Neural cell (in vitro differentiated cells): ENCODE data around the gene UNC5B. TPM values are rescaled to one million over a fixed set of nuclear protein-coding genes. Genes with fewer than 3 reads are reported as not detected.
A peak's percentile ranks its signal among the peaks of the same experiment; 100 is the strongest.
"Not testable (repeated sequence)": the region's sequence is repeated elsewhere in the genome, so short reads cannot be mapped to it uniquely, and the experiment has no call there.

ENCODE experiments used
- H2AFZ ChIP-seq: fragments of 200-600, 300-800 bp; sonication (generic), shearing (Covaris generic); 2 replicates; pipeline ENCODE4 v1.6.0; 2014; ENCODE audit warnings: low read depth, mild to moderate bottlenecking, antibody characterized with exemption, low read length, moderate library complexity
- H3F3A ChIP-seq: fragments of 200-600 bp; shearing (Covaris generic); 2 replicates; pipeline ENCODE4 v1.6.1; 2016; ENCODE audit warnings: mild to moderate bottlenecking, moderate library complexity, mixed read lengths, antibody characterized with exemption, low read length; ENCODE audit not compliant: insufficient read depth, poor library complexity, severe bottlenecking
- H3K27ac ChIP-seq: fragments of 200-600, 300-800 bp; sonication (generic), shearing (Covaris generic); 2 replicates; pipeline ENCODE4 v1.5.1; 2014; ENCODE audit warnings: mild to moderate bottlenecking, low read length, moderate library complexity
- H3K27me3 ChIP-seq: fragments of 300-800, 200-600 bp; sonication (generic), shearing (Covaris generic); 2 replicates; pipeline ENCODE4 v1.6.0; 2014; ENCODE audit warnings: mild to moderate bottlenecking, low read depth, low read length, moderate library complexity; ENCODE audit not compliant: insufficient read depth
- H3K36me3 ChIP-seq: fragments of 300-800, 200-600 bp; sonication (generic), shearing (Covaris generic); 2 replicates; pipeline ENCODE4 v1.5.1; 2014; ENCODE audit warnings: mild to moderate bottlenecking, antibody characterized with exemption, low read length, moderate library complexity; ENCODE audit not compliant: insufficient read depth
- H3K4me2 ChIP-seq: fragments of 300-800, 200-600 bp; sonication (generic), shearing (Covaris generic); 2 replicates; pipeline ENCODE4 v1.6.0; 2014; ENCODE audit warnings: mild to moderate bottlenecking, low read length
- H3K4me3 ChIP-seq: fragments of 300-800, 200-600 bp; sonication (generic), shearing (Covaris generic); 2 replicates; pipeline ENCODE4 v1.5.1; 2014; ENCODE audit warnings: mild to moderate bottlenecking, low read length, moderate library complexity
- H3K79me2 ChIP-seq: fragments of 200-600 bp; shearing (Covaris generic); replicated peaks from 2 replicates; pipeline ENCODE4 v1.6.0; 2014; ENCODE audit warnings: mild to moderate bottlenecking, low read length, moderate library complexity; ENCODE audit not compliant: insufficient read depth
- H3K9ac ChIP-seq: fragments of 300-800, 200-600 bp; sonication (generic), shearing (Covaris generic); 2 replicates; pipeline ENCODE4 v1.6.1; 2016; ENCODE audit warnings: mild to moderate bottlenecking, low read length, mixed read lengths
- H3K9me2 ChIP-seq: fragments of 200-600 bp; shearing (Covaris generic); 2 replicates; pipeline ENCODE4 v1.6.1; 2016; ENCODE audit warnings: mild to moderate bottlenecking, low read length, mixed read lengths; ENCODE audit not compliant: insufficient read depth
- H3K9me3 ChIP-seq: fragments of 200-600, 300-800 bp; sonication (generic), shearing (Covaris generic); 2 replicates; pipeline ENCODE4 v1.6.1; 2016; ENCODE audit warnings: mild to moderate bottlenecking, mixed run types, low read length, moderate library complexity, mixed read lengths
- H4K20me1 ChIP-seq: fragments of 200-600 bp; shearing (Covaris generic); 2 replicates; pipeline ENCODE4 v1.6.1; 2016; ENCODE audit warnings: mild to moderate bottlenecking, mixed run types; ENCODE audit not compliant: insufficient read depth
- EP300 ChIP-seq: fragments of 450-650 bp; conservative IDR thresholded peaks from 2 replicates; pipeline ENCODE4 v1.6.1; 2014; ENCODE audit warnings: antibody characterized with exemption, mild to moderate bottlenecking, moderate library complexity; ENCODE audit not compliant: poor library complexity, severe bottlenecking
- EZH2 ChIP-seq: fragments of 200-600, 300-800 bp; shearing (Covaris generic), sonication (generic); IDR thresholded peaks from 2 replicates; pipeline ENCODE4 v1.6.1; 2014; ENCODE audit warnings: antibody characterized with exemption, low read length, borderline replicate concordance, mild to moderate bottlenecking; ENCODE audit not compliant: insufficient read depth, poor library complexity, severe bottlenecking
- MXI1 ChIP-seq: fragments of 450-650 bp; conservative IDR thresholded peaks from 2 replicates; pipeline ENCODE4 v1.6.1; 2014; ENCODE audit warnings: antibody characterized with exemption, mild to moderate bottlenecking; ENCODE audit not compliant: poor library complexity, severe bottlenecking
- POLR2AphosphoS5 ChIP-seq: IDR thresholded peaks from 2 replicates; pipeline ENCODE4 v1.6.1; 2012
- RAD21 ChIP-seq: fragments of 450-650 bp; conservative IDR thresholded peaks from 2 replicates; pipeline ENCODE4 v1.6.1; 2014; ENCODE audit warnings: antibody characterized with exemption, mild to moderate bottlenecking, moderate library complexity
- SMC3 ChIP-seq: fragments of 450-650 bp; conservative IDR thresholded peaks from 2 replicates; pipeline ENCODE4 v1.6.1; 2014; ENCODE audit warnings: antibody characterized with exemption, mild to moderate bottlenecking, moderate library complexity; ENCODE audit not compliant: poor library complexity
- TAF1 ChIP-seq: IDR thresholded peaks from 2 replicates; pipeline ENCODE4 v1.6.1; 2012; ENCODE audit warnings: low read depth
- polyA plus RNA-seq: library from polyadenylated mRNA; depleted of rRNA; stranded (reverse); fragments of >200 nt; gene quantifications from 2 replicates; pipeline ENCODE4 v1.2.3, GENCODE V29; 2014
- TF ChIP-seq, protein P1 (sequence below): fragments of 450-650 bp; IDR thresholded peaks from 2 replicates; pipeline ENCODE4 v1.5.1; 2014; ENCODE audit warnings: antibody characterized with exemption, mild to moderate bottlenecking, moderate library complexity; ENCODE audit not compliant: poor library complexity, severe bottlenecking
- TF ChIP-seq, protein P2 (sequence below): IDR thresholded peaks from 2 replicates; pipeline ENCODE4 v1.6.1; 2012; ENCODE audit warnings: borderline replicate concordance

Gene UNC5B
- polyA plus RNA-seq, 1 donor from 2014 or later, result 2.0 TPM

DNA sequence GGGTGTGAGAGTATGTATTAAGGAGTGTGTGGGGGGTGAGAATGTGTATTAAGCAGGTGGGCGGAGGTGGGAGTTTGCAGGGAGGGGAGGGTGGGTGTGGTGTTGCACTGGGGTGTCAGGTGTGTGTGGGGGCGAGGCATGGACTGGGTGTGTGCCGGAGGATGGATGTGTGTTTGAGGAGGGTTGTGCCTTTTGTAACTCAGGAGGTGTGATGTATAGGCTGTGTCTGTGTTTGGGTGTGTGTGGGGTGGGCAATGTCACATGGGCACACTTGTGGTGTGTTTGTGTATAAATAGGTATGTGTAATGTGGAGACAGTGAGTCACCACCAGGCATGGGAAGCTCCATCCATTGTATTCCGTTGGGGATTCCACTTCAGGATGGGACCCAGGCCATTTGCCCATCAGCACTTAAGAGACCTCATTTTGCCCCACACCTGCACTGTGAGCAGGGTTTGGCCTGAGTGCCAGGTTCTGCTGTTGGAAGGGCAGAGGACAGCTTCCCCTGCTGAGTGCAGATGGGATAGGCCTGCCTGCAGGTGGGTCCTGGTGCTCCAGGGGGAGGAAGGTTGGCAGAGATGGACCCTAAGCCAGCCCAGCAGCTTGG lies 5.8 kb downstream of the UNC5B start:
- Histone ChIP-seq H3K9me3 (no peaks in the 10 kb centered on the region), H3K79me2 (no peaks in the 10 kb centered on the region), H3K4me2 (no peak overlapping the region), H4K20me1 (no peaks in the 10 kb centered on the region), H3F3A (peaks cover 7% of the 10 kb centered on the region), H3K27me3 (peaks cover 42% of the 10 kb centered on the region), H3K27ac (no peak overlapping the region), H3K9ac (no peak overlapping the region), H3K36me3 (no peaks in the 10 kb centered on the region), H3K9me2 (no peaks in the 10 kb centered on the region), H2AFZ (no peak overlapping the region), H3K4me3 (peak overlapping the region; percentile 61)
- TF ChIP-seq SMC3, result no peak
- no peak for TF ChIP-seq RAD21
- TF ChIP-seq EZH2, result no peak
- TF ChIP-seq MXI1, result no peak
- TF ChIP-seq, protein P1, sequence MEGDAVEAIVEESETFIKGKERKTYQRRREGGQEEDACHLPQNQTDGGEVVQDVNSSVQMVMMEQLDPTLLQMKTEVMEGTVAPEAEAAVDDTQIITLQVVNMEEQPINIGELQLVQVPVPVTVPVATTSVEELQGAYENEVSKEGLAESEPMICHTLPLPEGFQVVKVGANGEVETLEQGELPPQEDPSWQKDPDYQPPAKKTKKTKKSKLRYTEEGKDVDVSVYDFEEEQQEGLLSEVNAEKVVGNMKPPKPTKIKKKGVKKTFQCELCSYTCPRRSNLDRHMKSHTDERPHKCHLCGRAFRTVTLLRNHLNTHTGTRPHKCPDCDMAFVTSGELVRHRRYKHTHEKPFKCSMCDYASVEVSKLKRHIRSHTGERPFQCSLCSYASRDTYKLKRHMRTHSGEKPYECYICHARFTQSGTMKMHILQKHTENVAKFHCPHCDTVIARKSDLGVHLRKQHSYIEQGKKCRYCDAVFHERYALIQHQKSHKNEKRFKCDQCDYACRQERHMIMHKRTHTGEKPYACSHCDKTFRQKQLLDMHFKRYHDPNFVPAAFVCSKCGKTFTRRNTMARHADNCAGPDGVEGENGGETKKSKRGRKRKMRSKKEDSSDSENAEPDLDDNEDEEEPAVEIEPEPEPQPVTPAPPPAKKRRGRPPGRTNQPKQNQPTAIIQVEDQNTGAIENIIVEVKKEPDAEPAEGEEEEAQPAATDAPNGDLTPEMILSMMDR, result no peak
- TF ChIP-seq, protein P2, sequence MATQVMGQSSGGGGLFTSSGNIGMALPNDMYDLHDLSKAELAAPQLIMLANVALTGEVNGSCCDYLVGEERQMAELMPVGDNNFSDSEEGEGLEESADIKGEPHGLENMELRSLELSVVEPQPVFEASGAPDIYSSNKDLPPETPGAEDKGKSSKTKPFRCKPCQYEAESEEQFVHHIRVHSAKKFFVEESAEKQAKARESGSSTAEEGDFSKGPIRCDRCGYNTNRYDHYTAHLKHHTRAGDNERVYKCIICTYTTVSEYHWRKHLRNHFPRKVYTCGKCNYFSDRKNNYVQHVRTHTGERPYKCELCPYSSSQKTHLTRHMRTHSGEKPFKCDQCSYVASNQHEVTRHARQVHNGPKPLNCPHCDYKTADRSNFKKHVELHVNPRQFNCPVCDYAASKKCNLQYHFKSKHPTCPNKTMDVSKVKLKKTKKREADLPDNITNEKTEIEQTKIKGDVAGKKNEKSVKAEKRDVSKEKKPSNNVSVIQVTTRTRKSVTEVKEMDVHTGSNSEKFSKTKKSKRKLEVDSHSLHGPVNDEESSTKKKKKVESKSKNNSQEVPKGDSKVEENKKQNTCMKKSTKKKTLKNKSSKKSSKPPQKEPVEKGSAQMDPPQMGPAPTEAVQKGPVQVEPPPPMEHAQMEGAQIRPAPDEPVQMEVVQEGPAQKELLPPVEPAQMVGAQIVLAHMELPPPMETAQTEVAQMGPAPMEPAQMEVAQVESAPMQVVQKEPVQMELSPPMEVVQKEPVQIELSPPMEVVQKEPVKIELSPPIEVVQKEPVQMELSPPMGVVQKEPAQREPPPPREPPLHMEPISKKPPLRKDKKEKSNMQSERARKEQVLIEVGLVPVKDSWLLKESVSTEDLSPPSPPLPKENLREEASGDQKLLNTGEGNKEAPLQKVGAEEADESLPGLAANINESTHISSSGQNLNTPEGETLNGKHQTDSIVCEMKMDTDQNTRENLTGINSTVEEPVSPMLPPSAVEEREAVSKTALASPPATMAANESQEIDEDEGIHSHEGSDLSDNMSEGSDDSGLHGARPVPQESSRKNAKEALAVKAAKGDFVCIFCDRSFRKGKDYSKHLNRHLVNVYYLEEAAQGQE, result no peak
- no peak for TF ChIP-seq POLR2AphosphoS5
- no peak for TF ChIP-seq TAF1
- no peak for TF ChIP-seq EP300

DNA sequence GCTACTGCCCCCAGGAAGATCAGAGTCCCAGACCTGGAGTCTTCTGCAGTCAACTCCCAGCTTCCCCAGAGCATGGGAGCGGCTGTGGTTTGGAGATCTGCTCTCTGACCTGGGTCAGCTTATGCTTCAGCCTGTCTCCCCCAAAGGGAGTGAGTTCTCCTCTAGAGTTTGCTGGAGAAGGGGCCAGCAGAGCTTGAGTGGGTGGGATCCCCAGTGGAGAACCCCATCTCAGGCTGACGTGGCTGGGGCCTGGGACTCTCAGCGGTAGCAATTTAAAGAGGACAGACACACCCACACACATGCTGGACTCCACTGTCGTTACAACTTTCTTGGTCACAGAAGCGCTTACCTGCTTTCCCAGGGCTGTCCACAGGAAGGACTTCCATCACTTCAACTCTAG lies 6.3 kb downstream of the UNC5B start:
- Histone ChIP-seq H3K9me2 (no peaks in the 10 kb centered on the region), H3K27me3 (peaks cover 42% of the 10 kb centered on the region), H3K4me3 (no peak overlapping the region), H3K4me2 (no peak overlapping the region), H3K9me3 (no peaks in the 10 kb centered on the region), H3K27ac (no peak overlapping the region), H2AFZ (no peak overlapping the region), H3K36me3 (no peaks in the 10 kb centered on the region), H4K20me1 (no peaks in the 10 kb centered on the region), H3K9ac (no peak overlapping the region), H3F3A (peaks cover 7% of the 10 kb centered on the region), H3K79me2 (no peaks in the 10 kb centered on the region)
- TF ChIP-seq TAF1 (no peak), SMC3 (no peak), EP300 (no peak), MXI1 (no peak), POLR2AphosphoS5 (no peak), RAD21 (no peak), EZH2 (no peak)
- TF ChIP-seq, protein P1, result no peak
- TF ChIP-seq, protein P2, result no peak

DNA sequence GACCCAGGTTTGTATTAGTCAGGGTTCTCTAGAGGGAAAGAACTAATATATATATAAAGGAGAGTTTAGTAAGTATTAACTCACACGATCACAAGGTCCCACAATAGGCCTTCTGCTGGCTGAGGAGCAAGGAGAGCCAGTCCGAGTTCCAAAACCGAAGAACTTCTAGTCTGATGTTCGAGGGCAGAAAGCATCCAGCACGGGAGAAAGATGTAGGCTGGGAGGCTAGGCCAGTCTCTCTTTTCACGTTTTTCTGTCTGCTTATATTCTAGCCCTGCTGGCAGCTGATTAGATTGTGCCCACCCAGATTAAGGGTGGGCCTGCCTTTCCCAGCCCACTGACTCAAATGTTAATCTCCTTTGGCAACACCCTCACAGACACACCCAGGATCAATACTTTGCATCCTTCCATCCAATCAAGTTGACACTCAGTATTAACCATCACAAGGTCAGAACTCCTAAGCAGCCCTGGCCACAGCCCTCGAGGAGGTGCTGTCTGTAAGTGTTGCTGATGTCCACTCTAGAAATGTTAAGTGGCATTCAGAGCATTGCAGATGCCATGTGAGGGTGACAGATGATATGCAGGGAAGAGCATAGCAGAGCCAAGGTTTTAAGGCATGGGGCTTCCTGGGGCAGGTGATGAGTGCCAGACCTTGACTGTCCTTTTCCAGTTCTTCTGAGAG lies 7.0 kb downstream of the UNC5B start:
- not testable (repeated sequence) for H3K9me3 ChIP-seq, H3K4me2 ChIP-seq, H4K20me1 ChIP-seq

More for the DNA sequence above, 7.0 kb downstream of the UNC5B start:
- not testable (repeated sequence) for H2AFZ ChIP-seq, H3K4me3 ChIP-seq, H3K9me2 ChIP-seq, H3K36me3 ChIP-seq, H3K79me2 ChIP-seq, H3K9ac ChIP-seq, H3F3A ChIP-seq, H3K27ac ChIP-seq
- peaks cover 34% of the 10 kb centered on the region for H3K27me3 ChIP-seq
